WTC11 (cell line): ENCODE results near the gene KLRB1. TPM values are rescaled to one million over a fixed set of nuclear protein-coding genes. Genes with fewer than 3 reads are reported as not detected.

Experiments used
- ATAC-seq: fragments of 200-7000 bp; cut with Tn5 transposase; 2 replicates; pipeline ENCODE4 v1.10.0; 2021; ENCODE audit warnings: mild to moderate bottlenecking, moderate library complexity
- CTCF ChIA-PET: fragments of 300-600 bp; sonication (Branson Sonifier 250); formaldehyde crosslinking; loops from one replicate; lab custom pipeline; 2021; ENCODE audit warnings: antibody characterized with exemption; lab: Charles Lee
- POLR2A ChIA-PET: fragments of 350-600 bp; sonication (Branson Sonifier 250); formaldehyde crosslinking; loops from one replicate; lab custom pipeline; 2021; ENCODE audit warnings: antibody characterized with exemption; lab: Charles Lee
- DNase-seq: peaks from one replicate; pipeline ENCODE4 v3.0.0; 2021; ENCODE audit warnings: low spot score
- H3K27ac Mint-ChIP-seq: 2 replicates; pipeline ENCODE4 v1.8.0; 2021; ENCODE audit warnings: mixed read lengths
- H3K27me3 Mint-ChIP-seq: 2 replicates; pipeline ENCODE4 v1.8.0; 2021; ENCODE audit warnings: low read depth, mild to moderate bottlenecking, moderate library complexity, mixed read lengths
- H3K36me3 Mint-ChIP-seq: 2 replicates; pipeline ENCODE4 v1.8.0; 2021; ENCODE audit warnings: mixed read lengths
- H3K4me1 Mint-ChIP-seq: 2 replicates; pipeline ENCODE4 v1.8.0; 2022; ENCODE audit warnings: mixed read lengths
- H3K4me3 Mint-ChIP-seq: 2 replicates; pipeline ENCODE4 v1.8.0; 2021; ENCODE audit warnings: mild to moderate bottlenecking, moderate library complexity, mixed read lengths
- H3K9me3 Mint-ChIP-seq: 2 replicates; pipeline ENCODE4 v1.8.0; 2021; ENCODE audit warnings: mixed read lengths
- CTCF ChIP-seq: fragments of 200-600 bp; IDR thresholded peaks from 2 replicates; pipeline ENCODE4 v1.8.0; 2022; ENCODE audit warnings: antibody characterized with exemption
- GABPB1 ChIP-seq: sonication (generic); formaldehyde crosslinking; IDR thresholded peaks from 2 replicates; pipeline ENCODE4 v1.8.1; 2023; ENCODE audit warnings: mild to moderate bottlenecking, missing genetic modification reagents
- HMGA2 ChIP-seq: fragments of 250-450 bp; sonication (Bioruptor Pico); IDR thresholded peaks from 2 replicates; pipeline ENCODE4 v1.4.0; 2021; ENCODE audit warnings: mild to moderate bottlenecking, moderate library complexity
- KAT7 ChIP-seq: sonication (generic); formaldehyde crosslinking; IDR thresholded peaks from 2 replicates; pipeline ENCODE4 v1.8.1; 2023; ENCODE audit warnings: missing genetic modification reagents, mild to moderate bottlenecking, borderline replicate concordance
- NR3C1 ChIP-seq: sonication (generic); formaldehyde crosslinking; conservative IDR thresholded peaks from 2 replicates; pipeline ENCODE4 v1.8.1; 2023; ENCODE audit warnings: low read depth, mild to moderate bottlenecking, missing genetic modification reagents
- USF1 ChIP-seq: sonication (generic); formaldehyde crosslinking; IDR thresholded peaks from 2 replicates; pipeline ENCODE4 v1.8.0; 2022; ENCODE audit warnings: mild to moderate bottlenecking, missing genetic modification reagents
- ZNF232 ChIP-seq: sonication (generic); formaldehyde crosslinking; IDR thresholded peaks from 2 replicates; pipeline ENCODE4 v1.8.0; 2022; ENCODE audit warnings: mild to moderate bottlenecking, missing genetic modification reagents
- ZSCAN18 ChIP-seq: fragments of 250-450 bp; sonication (Bioruptor Pico); IDR thresholded peaks from 2 replicates; pipeline ENCODE4 v2.1.2; 2022; ENCODE audit warnings: mild to moderate bottlenecking, moderate library complexity
- total RNA-seq: library from RNA; stranded (reverse); gene quantifications from 3 replicates; pipeline ENCODE4 v1.2.3, GENCODE V29; 2021
- TF ChIP-seq, protein P1 (sequence below): fragments of 250-450 bp; sonication (Bioruptor Pico); IDR thresholded peaks from 2 replicates; pipeline ENCODE4 v1.9.0; 2021; ENCODE audit warnings: mild to moderate bottlenecking, borderline replicate concordance
- TF ChIP-seq, protein P2 (sequence below): sonication (generic); formaldehyde crosslinking; IDR thresholded peaks from 2 replicates; pipeline ENCODE4 v1.8.1; 2023; ENCODE audit warnings: mild to moderate bottlenecking, missing genetic modification reagents, borderline replicate concordance
- TF ChIP-seq, protein P3 (sequence below): sonication (generic); formaldehyde crosslinking; IDR thresholded peaks from 2 replicates; pipeline ENCODE4 v1.8.1; 2023; ENCODE audit warnings: mild to moderate bottlenecking, moderate library complexity, missing genetic modification reagents

KLRB1 gene
- total RNA-seq, 1 experiment from 2014 or later = not detected

- Mint-ChIP-seq H3K4me3 (no peak overlapping the region), H3K9me3 (peaks cover 15% of the 10 kb centered on the region), H3K36me3 (peaks cover 18% of the 10 kb centered on the region), H3K27me3 (no peaks in the 10 kb centered on the region), H3K27ac (no peak overlapping the region), H3K4me1 (peaks cover 7% of the 10 kb centered on the region)
- ChIA-PET CTCF (no interaction called here), POLR2A (no interaction called here)
- ATAC-seq (no peak), DNase-seq (no peak)
- TF ChIP-seq NR3C1 = no peak
- TF ChIP-seq, protein P1, sequence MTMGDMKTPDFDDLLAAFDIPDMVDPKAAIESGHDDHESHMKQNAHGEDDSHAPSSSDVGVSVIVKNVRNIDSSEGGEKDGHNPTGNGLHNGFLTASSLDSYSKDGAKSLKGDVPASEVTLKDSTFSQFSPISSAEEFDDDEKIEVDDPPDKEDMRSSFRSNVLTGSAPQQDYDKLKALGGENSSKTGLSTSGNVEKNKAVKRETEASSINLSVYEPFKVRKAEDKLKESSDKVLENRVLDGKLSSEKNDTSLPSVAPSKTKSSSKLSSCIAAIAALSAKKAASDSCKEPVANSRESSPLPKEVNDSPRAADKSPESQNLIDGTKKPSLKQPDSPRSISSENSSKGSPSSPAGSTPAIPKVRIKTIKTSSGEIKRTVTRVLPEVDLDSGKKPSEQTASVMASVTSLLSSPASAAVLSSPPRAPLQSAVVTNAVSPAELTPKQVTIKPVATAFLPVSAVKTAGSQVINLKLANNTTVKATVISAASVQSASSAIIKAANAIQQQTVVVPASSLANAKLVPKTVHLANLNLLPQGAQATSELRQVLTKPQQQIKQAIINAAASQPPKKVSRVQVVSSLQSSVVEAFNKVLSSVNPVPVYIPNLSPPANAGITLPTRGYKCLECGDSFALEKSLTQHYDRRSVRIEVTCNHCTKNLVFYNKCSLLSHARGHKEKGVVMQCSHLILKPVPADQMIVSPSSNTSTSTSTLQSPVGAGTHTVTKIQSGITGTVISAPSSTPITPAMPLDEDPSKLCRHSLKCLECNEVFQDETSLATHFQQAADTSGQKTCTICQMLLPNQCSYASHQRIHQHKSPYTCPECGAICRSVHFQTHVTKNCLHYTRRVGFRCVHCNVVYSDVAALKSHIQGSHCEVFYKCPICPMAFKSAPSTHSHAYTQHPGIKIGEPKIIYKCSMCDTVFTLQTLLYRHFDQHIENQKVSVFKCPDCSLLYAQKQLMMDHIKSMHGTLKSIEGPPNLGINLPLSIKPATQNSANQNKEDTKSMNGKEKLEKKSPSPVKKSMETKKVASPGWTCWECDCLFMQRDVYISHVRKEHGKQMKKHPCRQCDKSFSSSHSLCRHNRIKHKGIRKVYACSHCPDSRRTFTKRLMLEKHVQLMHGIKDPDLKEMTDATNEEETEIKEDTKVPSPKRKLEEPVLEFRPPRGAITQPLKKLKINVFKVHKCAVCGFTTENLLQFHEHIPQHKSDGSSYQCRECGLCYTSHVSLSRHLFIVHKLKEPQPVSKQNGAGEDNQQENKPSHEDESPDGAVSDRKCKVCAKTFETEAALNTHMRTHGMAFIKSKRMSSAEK (CRISPR knock-in tag) = no peak
- no peak for TF ChIP-seq KAT7 (CRISPR knock-in tag)
- no peak for TF ChIP-seq USF1 (CRISPR knock-in tag)
- TF ChIP-seq, protein P2, sequence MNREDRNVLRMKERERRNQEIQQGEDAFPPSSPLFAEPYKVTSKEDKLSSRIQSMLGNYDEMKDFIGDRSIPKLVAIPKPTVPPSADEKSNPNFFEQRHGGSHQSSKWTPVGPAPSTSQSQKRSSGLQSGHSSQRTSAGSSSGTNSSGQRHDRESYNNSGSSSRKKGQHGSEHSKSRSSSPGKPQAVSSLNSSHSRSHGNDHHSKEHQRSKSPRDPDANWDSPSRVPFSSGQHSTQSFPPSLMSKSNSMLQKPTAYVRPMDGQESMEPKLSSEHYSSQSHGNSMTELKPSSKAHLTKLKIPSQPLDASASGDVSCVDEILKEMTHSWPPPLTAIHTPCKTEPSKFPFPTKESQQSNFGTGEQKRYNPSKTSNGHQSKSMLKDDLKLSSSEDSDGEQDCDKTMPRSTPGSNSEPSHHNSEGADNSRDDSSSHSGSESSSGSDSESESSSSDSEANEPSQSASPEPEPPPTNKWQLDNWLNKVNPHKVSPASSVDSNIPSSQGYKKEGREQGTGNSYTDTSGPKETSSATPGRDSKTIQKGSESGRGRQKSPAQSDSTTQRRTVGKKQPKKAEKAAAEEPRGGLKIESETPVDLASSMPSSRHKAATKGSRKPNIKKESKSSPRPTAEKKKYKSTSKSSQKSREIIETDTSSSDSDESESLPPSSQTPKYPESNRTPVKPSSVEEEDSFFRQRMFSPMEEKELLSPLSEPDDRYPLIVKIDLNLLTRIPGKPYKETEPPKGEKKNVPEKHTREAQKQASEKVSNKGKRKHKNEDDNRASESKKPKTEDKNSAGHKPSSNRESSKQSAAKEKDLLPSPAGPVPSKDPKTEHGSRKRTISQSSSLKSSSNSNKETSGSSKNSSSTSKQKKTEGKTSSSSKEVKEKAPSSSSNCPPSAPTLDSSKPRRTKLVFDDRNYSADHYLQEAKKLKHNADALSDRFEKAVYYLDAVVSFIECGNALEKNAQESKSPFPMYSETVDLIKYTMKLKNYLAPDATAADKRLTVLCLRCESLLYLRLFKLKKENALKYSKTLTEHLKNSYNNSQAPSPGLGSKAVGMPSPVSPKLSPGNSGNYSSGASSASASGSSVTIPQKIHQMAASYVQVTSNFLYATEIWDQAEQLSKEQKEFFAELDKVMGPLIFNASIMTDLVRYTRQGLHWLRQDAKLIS (CRISPR knock-in tag) = no peak
- no peak for TF ChIP-seq GABPB1
- no peak for TF ChIP-seq ZSCAN18 (CRISPR knock-in tag)
- no peak for TF ChIP-seq CTCF
- no peak for TF ChIP-seq ZNF232 (CRISPR knock-in tag)
- TF ChIP-seq HMGA2 (CRISPR knock-in tag) = no peak
- TF ChIP-seq, protein P3, sequence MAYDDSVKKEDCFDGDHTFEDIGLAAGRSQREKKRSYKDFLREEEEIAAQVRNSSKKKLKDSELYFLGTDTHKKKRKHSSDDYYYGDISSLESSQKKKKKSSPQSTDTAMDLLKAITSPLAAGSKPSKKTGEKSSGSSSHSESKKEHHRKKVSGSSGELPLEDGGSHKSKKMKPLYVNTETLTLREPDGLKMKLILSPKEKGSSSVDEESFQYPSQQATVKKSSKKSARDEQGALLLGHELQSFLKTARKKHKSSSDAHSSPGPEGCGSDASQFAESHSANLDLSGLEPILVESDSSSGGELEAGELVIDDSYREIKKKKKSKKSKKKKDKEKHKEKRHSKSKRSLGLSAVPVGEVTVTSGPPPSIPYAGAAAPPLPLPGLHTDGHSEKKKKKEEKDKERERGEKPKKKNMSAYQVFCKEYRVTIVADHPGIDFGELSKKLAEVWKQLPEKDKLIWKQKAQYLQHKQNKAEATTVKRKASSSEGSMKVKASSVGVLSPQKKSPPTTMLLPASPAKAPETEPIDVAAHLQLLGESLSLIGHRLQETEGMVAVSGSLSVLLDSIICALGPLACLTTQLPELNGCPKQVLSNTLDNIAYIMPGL = no peak
Measured at GRCh38 chr12:9605483-9605882, 2.2 kb downstream of the KLRB1 start.
